Stimulated activated CD4-positive, alpha-beta T cell treated with anti-CD3 and anti-CD28 coated beads, Interleukin-12 subunit alpha, Interleukin-12 subunit beta, amount 100 ng/mL, for 48 hours (primary cell): ENCODE data around the gene HPDL.
A peak's percentile ranks its signal among the peaks of the same experiment; 100 is the strongest.

Experiments
- DNase-seq, 3 donors: peaks; one replicate each; pipeline ENCODE4 v3.0.0-alpha.2; 2020; ENCODE audit warnings: low read depth in 2 of 3, low spot score in 1 of 3

The HPDL gene

GRCh38 chr1:45322486-45323040 lies 4.1 kb upstream of the HPDL start:
- DNase-seq: no peak

- no peak for DNase-seq
Measured at GRCh38 chr1:45325851-45326506, 716 bp upstream of the HPDL start.

GRCh38 chr1:45327644-45328515 lies 1.2 kb downstream of the HPDL start:
- no peak for DNase-seq

- no peak for DNase-seq
Measured at GRCh38 chr1:45328680-45329079, 2.0 kb downstream of the HPDL start.

- no peak for DNase-seq
Measured at GRCh38 chr1:45329445-45329844, 2.8 kb downstream of the HPDL start.

DNA sequence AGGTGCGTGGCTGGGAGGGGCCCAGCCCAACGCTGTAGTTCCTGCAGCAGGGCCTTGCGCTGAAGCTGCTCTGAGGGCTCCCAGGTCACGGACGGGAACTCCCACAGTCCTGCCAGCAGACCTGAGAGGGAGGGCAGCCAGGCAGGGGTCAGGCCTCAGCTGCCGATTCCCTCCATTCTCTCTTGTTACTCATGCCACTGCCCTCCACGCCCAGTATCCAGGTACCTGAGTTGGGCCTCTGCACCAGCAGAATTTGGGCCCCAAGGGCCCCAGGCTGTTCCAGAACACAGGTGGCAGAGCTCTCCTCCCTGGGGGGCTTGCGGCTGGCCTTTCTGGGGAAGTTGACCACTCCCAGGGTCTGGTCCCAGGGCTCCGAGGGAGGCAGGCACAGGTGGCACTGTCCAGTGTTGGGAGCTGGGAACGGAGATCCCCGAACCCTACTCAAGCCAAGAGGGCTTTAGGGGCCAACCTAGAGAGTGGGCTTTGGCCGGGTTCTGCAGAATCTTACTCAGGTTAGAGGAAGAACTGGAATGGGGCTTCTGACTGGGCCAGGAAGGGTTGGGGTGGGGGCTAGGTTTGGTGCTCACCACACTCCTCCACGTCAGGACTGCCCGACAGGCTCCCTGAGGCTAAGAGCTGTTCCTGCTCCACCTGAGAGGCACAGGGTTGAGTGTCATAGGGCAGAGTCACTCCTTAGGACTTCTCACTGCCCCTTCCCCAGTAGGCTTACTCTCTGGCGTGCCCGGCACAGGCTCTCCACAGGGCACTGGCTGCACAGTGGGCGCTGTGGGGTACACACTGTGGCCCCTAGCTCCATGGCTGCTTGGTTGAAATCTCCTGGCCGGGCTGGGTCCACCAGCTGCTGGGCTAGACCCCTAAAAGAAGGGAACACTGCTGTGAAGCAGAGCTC lies 5.0 kb downstream of the HPDL start:
- DNase-seq: no peak

DNA sequence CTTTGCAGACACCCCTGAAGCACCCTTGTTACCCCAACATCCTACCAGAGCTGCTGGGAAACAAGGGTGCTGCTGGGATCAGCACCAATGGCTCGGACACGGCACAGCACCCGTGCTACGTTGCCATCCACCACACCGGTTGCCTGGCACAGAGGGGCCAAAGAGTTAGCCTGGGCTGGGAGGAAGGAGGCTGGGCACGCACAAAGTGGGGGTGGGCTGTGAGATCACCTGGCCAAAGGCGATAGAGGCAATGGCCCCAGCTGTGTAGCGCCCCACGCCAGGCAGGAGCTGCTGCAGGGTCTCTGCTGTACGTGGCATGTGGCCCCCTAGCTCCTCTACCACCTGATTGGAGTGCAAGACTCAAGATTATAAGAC lies 5.6 kb downstream of the HPDL start:
- DNase-seq: no peak

DNA sequence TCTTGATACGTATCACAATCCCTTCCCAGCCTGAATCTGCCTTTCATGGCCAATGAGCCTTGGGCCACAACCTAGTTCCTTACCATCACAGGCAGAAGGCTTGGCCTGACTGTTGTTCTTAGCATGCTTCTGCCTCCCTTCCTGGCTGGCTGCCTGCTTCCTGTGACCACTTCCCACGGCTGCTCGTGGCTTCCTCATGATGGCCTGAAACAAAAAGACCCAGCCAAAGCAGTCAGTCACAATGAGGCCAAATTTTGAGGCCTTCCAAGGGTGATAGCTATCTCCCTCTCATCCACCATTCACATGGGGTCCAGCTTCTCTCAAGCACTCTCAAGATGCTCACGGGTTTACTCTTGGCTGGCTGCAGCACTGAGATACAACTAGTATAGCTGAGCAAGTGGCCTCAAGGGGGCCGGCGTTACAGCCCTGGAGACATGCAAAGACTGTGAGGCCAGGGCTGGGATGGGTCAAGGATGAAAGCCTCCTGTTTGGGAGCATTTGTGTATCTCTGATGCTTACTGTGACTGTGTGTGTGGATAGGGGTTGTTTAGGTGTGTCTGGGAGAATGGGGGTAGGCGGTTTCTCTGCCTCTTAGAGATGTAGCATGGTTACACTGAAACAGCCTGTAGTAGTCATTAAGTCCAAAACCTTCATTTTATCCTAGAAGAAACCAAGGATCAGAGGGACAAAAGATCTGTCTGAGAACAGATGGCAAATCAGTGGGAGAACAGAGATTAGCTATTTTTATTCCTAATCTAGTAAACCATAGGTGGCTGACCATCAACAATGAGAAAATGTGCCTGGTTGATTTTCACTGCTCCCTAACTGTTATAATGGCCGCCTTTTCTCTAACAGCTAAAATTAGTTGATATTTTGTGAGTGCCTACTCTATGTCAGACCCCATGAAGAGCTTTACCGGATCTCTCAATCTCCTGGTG lies 7.9 kb downstream of the HPDL start:
- DNase-seq: no peak

GRCh38 chr1:45335855-45336324 lies 9.2 kb downstream of the HPDL start:
- no peak for DNase-seq

GRCh38 chr1:45337630-45338325 lies 11.1 kb downstream of the HPDL start:
- no peak for DNase-seq

GRCh38 chr1:45339789-45340558 lies 13.3 kb downstream of the HPDL start, which contains the start of the genes MUTYH and TOE1:
Gene MUTYH (minus strand): TSS chr1:45340440. CDS start chr1:45334505, 5,935 bp downstream.
Gene TOE1 (plus strand): TSS chr1:45340170. CDS start chr1:45340253, 83 bp downstream.
- DNase-seq: peak; percentile 91 to 98 (median 96)

GRCh38 chr1:45340816-45341466 lies 14.2 kb downstream of the HPDL start:
- peak in 1 of 3 donors; percentile 23 for DNase-seq

DNA sequence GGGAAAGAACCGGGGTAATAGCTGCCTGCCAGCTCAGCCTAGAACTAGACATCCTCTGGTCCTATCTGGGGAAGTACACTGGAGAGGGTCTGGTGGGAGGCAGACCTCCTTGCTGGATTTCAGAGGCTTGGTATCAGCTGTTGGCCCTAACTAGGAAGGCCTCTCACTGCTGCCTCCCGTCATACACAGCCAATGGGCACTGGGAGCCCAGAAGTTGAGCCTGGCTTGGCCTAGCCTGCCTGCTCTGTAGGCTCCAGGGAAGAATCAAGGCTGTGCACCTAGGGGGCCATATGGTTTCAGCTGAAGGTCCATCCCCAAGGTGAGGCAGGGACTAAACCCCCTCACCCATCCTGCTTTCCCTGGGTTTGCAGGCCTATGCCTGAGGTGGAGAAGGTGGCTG lies 17.8 kb downstream of the HPDL start:
- no peak for DNase-seq

DNA sequence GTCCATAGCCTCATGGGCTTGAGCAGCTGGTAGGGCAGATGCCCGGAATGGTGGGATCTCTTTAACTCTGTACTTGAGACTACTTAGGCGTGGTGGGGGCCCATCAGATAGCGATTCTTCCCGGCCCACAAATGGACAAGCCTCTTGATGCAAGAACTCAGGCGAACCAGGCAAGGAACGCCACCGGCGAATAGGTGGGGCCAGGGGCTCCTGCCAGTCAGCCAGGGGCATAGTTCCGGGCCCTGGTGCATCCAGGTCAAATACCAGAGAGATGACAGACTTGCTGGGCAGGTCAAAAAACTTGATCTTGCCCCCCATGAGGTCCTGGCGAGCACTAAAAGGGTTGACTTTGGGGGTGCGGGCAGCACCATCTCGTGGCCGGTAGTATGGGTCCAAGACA lies 18.3 kb downstream of the HPDL start:
- DNase-seq: no peak

DNA sequence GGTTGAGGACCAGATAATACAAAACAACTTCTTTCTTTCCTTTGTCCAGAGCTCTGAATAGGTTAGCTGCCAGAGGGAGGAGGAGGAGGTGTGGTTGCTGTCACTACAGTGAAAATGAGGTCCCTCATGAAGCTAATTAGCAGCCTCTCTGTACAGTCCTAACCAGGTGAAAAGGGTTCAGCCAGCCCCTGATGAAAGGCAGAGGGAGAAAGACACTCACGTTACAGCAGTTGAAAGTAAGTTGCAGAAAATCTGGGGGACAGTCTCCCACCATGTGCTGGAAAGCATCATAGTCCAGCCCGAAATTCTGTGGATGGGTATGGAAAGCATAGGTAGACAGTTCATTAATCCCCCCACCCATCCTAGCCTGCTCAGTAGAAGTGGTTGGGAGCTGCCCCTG lies 19.8 kb downstream of the HPDL start:
- DNase-seq: no peak

DNA sequence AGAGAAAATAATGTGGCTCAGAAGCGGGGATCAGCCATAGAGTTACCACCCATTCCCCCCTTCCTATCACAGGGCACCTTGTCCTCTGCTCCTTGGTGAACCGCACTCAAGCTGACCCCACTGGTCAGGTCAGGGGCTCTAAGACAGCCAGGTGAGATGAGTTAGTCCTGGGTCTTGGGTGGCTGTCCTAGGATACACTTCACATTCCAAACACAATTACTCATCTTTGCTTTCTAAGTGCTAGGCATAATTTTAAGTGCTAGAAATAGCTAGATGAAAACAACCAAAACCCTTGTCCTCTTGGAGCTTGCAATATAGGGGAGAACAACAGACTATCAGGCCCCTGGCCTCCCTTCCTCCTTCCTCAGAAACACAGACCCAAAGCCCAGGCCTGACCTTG lies 21.3 kb downstream of the HPDL start:
- DNase-seq: no peak

- no peak for DNase-seq
Measured at GRCh38 chr1:45348609-45348965, 21.9 kb downstream of the HPDL start.
